ENCODE data around the gene C9orf50.

C9orf50 gene

GRCh38 chr9:129591916-129592315 lies 29.0 kb downstream of the C9orf50 start:
- no peak for DNase-seq (ENCODE audit: low read depth, low spot score)

GRCh38 chr9:129590466-129590865 lies 30.4 kb downstream of the C9orf50 start:
- DNase-seq (ENCODE audit: low read depth, low spot score), result no peak

GRCh38 chr9:129587487-129588262 lies 33.2 kb downstream of the C9orf50 start:
- DNase-seq (ENCODE audit: low read depth, low spot score), result no peak

- DNase-seq (ENCODE audit: low read depth, low spot score), result no peak
Measured at GRCh38 chr9:129586685-129587084, 34.2 kb downstream of the C9orf50 start.

- no peak for DNase-seq (ENCODE audit: low read depth, low spot score)
Measured at GRCh38 chr9:129586245-129586644, 34.7 kb downstream of the C9orf50 start.

- no peak for DNase-seq (ENCODE audit: low read depth, low spot score)
Measured at GRCh38 chr9:129585352-129585751, 35.5 kb downstream of the C9orf50 start.

GRCh38 chr9:129584136-129584535 lies 36.8 kb downstream of the C9orf50 start:
- peak; percentile 86 for DNase-seq (ENCODE audit: low read depth, low spot score)

- DNase-seq (ENCODE audit: low read depth, low spot score), result no peak
Measured at GRCh38 chr9:129583308-129584038, 37.4 kb downstream of the C9orf50 start.

GRCh38 chr9:129582855-129583254 lies 38.0 kb downstream of the C9orf50 start:
- no peak for DNase-seq (ENCODE audit: low read depth, low spot score)

GRCh38 chr9:129581505-129582189 lies 39.3 kb downstream of the C9orf50 start:
- no peak for DNase-seq (ENCODE audit: low read depth, low spot score)

- DNase-seq (ENCODE audit: low read depth, low spot score), result no peak
Measured at GRCh38 chr9:129580211-129580915, 40.5 kb downstream of the C9orf50 start.

GRCh38 chr9:129579294-129579693 lies 41.6 kb downstream of the C9orf50 start:
- DNase-seq (ENCODE audit: low read depth, low spot score), result no peak

GRCh38 chr9:129576546-129577543 lies 44.1 kb downstream of the C9orf50 start:
- no peak for DNase-seq (ENCODE audit: low read depth, low spot score)

GRCh38 chr9:129575818-129576217 lies 45.1 kb downstream of the C9orf50 start:
- DNase-seq (ENCODE audit: low read depth, low spot score), result no peak

GRCh38 chr9:129574911-129575585 lies 45.9 kb downstream of the C9orf50 start:
- no peak for DNase-seq (ENCODE audit: low read depth, low spot score)

- DNase-seq (ENCODE audit: low read depth, low spot score), result no peak
Measured at GRCh38 chr9:129573977-129574376, 46.9 kb downstream of the C9orf50 start.

GRCh38 chr9:129572517-129572916 lies 48.4 kb downstream of the C9orf50 start:
- no peak for DNase-seq (ENCODE audit: low read depth, low spot score)

GRCh38 chr9:129572052-129572425 lies 48.9 kb downstream of the C9orf50 start:
- no peak for DNase-seq (ENCODE audit: low read depth, low spot score)

GRCh38 chr9:129571298-129572051 lies 49.4 kb downstream of the C9orf50 start:
- DNase-seq (ENCODE audit: low read depth, low spot score), result no peak
